GM18861 (cell line): ENCODE results near the gene UBIAD1.

Experiments used
- ATAC-seq: cut with Tn5 transposase; IDR thresholded peaks from one replicate; pipeline ENCODE4 v1.9.1; 2021; ENCODE audit not compliant: unreplicated experiment

The UBIAD1 gene

GRCh38 chr1:11308699-11309224 lies 35.8 kb downstream of the UBIAD1 start:
- no peak for ATAC-seq

GRCh38 chr1:11309385-11309784 lies 36.4 kb downstream of the UBIAD1 start:
- ATAC-seq: no peak

GRCh38 chr1:11311816-11312755 lies 39.1 kb downstream of the UBIAD1 start:
- ATAC-seq: no peak

- no peak for ATAC-seq
These were observed 42.0 kb downstream of the UBIAD1 start for GRCh38 chr1:11314959-11315358.

GRCh38 chr1:11316701-11317100 lies 43.7 kb downstream of the UBIAD1 start:
- no peak for ATAC-seq

- no peak for ATAC-seq
These were observed 46.0 kb downstream of the UBIAD1 start for GRCh38 chr1:11318982-11319381.

GRCh38 chr1:11320153-11320936 lies 47.3 kb downstream of the UBIAD1 start:
- ATAC-seq: no peak

- ATAC-seq: no peak
These were observed 48.9 kb downstream of the UBIAD1 start for GRCh38 chr1:11321656-11322491.

GRCh38 chr1:11324567-11325165 lies 51.7 kb downstream of the UBIAD1 start:
- no peak for ATAC-seq

- ATAC-seq: no peak
These were observed 53.1 kb downstream of the UBIAD1 start for GRCh38 chr1:11326070-11326469.

- no peak for ATAC-seq
These were observed 55.4 kb downstream of the UBIAD1 start for GRCh38 chr1:11328444-11328843.

- ATAC-seq: no peak
These were observed 57.4 kb downstream of the UBIAD1 start for GRCh38 chr1:11330411-11330810.

GRCh38 chr1:11331036-11331944 lies 58.3 kb downstream of the UBIAD1 start:
- ATAC-seq: no peak

GRCh38 chr1:11331945-11332546 lies 59.0 kb downstream of the UBIAD1 start:
- no peak for ATAC-seq

- ATAC-seq: no peak
These were observed 60.6 kb downstream of the UBIAD1 start for GRCh38 chr1:11333631-11334030.

- no peak for ATAC-seq
These were observed 61.3 kb downstream of the UBIAD1 start for GRCh38 chr1:11334261-11334804.

GRCh38 chr1:11334821-11335220 lies 61.8 kb downstream of the UBIAD1 start:
- ATAC-seq: no peak

GRCh38 chr1:11335417-11336056 lies 62.5 kb downstream of the UBIAD1 start:
- peak; percentile 85 for ATAC-seq
